HG02970 (cell line): ENCODE measurements around the gene TREM1.
"Not testable (repeated sequence)": the region's sequence is repeated elsewhere in the genome, so short reads cannot be mapped to it uniquely, and the experiment has no call there.

Experiments used
- ATAC-seq: cut with Tn5 transposase; IDR thresholded peaks from one replicate; pipeline ENCODE4 v1.9.1; 2021; ENCODE audit warnings: mild to moderate bottlenecking, moderate library complexity, moderate number of reproducible peaks; ENCODE audit not compliant: unreplicated experiment, low FRiP score

The TREM1 gene

GRCh38 chr6:41298785-41299502 lies 12.5 kb upstream of the TREM1 start:
- no peak for ATAC-seq

- ATAC-seq = not testable (repeated sequence)
These were observed 10.8 kb upstream of the TREM1 start for GRCh38 chr6:41297248-41297647.

DNA sequence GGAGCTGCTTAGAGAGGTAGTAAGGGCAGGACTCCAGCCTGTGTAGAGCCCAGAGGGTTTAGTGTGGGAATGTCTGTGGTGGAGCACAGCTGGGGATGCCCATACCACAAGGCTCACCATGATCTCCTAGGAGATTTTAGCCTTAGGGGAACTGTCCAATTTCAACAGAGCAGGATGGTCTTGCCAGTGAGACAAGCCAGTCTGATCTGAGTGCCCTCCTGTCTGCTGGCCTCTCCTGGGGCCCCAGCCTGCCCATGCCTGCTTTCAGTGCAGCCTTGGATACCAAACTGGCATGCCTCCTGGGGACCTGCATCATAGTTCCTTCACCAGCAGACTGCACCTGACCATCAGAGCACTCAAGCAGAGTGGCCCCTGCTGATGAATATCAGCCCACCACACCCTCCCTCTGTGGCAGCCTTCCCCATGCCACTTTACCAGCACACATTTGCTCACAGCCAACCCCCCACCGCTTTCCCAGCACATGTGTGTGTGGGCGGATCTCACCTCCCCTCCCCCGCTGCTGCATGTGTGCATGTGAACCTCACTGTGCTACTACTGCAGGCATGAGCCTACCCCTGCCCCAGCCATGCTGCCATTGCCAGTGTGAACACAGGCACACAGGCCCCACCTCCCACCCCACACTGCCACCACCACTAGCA lies 7.9 kb upstream of the TREM1 start:
- no peak for ATAC-seq

DNA sequence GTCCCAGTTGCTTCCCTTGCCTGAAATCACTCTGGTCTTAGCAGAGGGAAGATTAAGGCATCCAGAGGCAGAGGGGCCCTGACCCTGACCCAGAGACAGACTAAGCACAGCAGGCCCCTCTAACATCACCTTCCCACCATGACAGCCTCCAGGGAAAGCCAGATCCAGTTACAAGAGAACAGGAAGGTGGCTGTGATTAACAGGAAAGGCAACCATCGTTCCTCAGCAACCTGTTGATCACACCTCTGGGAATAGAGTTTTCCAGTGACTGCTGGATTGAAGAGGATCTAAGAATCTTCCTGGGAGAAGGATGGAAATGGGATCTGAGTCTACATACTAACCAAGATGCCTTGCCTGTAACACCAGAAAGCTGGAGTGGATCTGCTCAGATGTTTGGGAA lies 5.2 kb upstream of the TREM1 start:
- no peak for ATAC-seq

DNA sequence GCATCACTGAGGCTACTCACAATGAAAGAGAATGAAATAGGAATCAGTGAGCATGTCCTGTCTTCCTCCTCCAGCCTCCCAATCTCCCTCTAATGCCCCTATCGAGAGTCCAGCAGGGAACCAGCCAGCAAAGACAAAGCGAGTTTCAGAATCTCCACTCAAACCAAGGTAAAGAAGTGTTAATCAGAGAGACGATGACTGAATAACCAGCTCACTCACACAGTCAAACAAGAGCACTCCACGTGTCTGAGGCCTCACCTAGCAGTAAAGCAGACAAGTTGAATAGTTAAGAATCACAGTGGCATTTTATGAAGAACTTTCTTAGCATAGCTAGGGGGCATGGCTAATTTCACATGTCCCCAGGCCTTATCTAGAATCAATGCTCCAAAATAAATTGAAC lies 3.3 kb upstream of the TREM1 start:
- no peak for ATAC-seq

DNA sequence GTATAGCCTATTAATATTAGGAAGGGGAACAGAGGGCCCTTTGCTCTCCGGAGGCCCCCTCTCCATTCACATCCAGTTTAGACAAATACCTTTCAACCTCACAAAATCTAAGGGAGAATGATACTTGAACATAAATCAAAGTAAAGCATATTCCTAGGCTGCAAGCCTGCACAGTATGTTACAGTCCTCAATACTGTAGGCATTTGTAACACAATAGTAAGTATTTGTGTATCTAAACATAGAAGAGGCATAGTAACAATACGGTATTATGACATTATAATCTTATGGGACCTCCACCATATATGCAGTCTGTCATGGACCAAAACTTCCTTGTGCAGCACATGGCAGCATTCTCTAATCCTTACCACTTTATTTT lies 2.3 kb upstream of the TREM1 start:
- ATAC-seq = no peak

- ATAC-seq = no peak
These were observed 1.7 kb upstream of the TREM1 start for GRCh38 chr6:41288030-41288753.

DNA sequence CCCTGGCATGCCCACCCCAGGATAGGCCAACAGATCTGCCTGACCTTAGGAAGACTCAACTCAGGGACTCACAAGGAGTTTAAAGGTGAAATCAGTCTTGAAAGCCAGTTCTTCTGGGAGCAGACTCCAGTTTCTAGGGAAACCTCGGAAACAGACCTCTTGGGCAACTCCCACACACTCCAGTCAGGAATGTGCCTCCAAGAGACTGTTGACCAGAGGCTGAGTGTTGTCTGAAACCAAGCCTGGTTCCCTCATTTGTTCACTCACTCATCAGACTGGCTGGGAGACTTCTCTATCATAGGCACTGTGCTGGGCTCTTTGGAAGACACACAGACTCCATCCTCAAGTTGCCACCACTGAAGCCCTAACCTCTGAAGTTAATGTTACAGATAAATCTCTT lies 1.8 kb downstream of the TREM1 start:
- ATAC-seq = no peak

DNA sequence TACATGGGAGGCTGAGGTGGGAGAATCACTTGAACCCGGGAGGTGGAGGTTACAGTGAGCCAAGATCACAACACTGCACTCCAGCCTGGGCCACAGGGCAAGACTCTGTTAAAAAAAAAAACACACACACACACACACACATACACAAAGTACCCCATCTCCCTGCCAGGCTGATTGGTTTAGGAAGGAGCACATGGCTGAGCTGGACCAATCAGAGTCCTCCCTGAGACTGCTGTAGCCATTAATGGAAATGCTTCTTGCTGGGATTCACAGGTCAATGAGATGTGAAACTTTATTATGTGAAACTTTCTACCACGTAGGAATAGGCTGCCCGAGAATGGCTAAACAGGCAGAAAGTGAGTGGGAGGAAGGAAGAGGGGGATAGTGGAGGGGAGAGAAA lies 2.9 kb downstream of the TREM1 start:
- ATAC-seq = no peak

GRCh38 chr6:41280381-41281057 lies 6.0 kb downstream of the TREM1 start:
- no peak for ATAC-seq

GRCh38 chr6:41278699-41279405 lies 7.6 kb downstream of the TREM1 start:
- ATAC-seq = no peak

DNA sequence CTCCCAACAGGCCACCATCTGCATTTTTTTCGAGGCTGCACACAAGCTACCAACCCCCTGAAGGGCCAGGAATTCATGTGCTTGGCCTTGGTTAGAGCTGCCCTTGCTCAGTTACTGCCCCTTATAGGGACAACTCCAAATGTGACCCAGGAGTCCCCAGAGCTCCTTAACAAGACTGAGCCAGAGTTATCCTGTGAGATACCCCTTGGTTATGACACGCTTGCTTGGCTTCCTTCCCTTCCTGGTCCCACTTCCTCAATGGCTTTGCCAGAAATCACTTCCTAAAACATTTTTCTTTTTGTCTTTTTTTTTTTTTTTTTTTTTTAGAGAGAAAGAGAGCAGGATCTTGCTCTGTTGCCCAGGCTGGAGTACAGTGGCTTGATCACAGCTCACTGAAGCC lies 8.9 kb downstream of the TREM1 start:
- no peak for ATAC-seq

DNA sequence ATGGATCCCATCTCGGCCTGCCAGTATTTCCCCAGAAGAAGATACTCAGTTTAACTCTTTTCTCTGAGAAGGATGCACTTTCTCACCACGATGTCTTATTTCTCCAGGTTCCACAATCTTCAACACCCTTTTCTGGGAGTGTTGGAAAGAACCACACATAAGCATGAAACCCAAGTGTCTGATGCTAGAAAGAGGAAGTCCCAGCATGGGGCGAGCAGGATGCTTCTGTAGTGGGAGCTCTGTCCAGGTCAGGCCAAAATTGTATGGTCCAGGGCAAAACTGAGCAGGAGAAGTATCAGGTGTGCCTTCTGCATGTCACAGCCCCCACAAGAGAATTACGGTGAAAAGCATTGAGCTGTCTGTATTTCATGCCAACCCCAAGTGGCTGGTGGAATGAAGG lies 11.0 kb downstream of the TREM1 start:
- ATAC-seq = no peak

- ATAC-seq = no peak
These were observed 12.2 kb downstream of the TREM1 start for GRCh38 chr6:41274256-41274655.

- no peak for ATAC-seq
These were observed 12.8 kb downstream of the TREM1 start for GRCh38 chr6:41273714-41274113.

- ATAC-seq = no peak
These were observed 13.8 kb downstream of the TREM1 start for GRCh38 chr6:41272591-41273240.

DNA sequence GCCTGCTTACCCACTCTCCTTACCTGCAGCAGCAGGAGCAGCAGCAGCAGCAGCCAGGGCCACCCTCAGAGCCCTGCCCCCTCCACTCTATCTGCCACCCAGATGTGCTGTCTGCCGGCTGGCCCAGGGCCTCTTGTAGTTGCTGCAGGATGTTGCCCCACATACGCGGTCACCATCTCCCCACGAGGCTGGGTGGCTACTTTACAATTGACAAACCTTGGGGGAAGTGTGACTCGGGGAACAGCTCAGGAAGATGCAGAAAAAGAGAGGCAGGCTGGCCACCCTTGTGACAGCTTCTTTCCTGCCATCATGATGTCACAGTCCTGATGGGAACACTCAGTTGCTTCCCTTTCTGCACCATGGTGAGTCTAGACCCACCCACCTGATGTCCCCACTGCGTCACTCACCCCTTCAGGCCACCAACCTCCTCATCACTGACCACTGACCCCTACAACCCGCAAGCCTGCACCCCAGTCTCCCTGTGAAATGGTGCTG lies 14.5 kb downstream of the TREM1 start:
- ATAC-seq = no peak

GRCh38 chr6:41269716-41270115 lies 16.8 kb downstream of the TREM1 start:
- no peak for ATAC-seq

- ATAC-seq = no peak
These were observed 17.3 kb downstream of the TREM1 start for GRCh38 chr6:41269166-41269565.

DNA sequence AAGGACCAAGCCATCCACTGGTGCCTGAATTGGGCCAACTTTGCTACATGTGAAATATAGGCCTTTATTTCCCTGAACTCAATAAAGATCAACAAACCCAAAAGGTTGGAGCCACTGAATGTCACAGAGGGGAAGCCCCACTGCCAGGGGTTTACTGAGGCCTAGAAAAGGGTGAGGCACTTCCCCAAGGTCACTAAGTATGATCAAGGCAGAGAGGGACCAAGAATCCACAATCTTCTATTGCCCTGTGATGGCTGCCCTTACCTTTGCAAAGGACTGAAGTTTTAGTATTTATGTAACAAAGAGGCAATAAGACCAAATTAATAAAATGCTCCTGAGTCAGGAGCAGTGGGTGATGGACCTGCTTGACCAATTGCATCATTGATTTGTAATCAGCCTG lies 18.0 kb downstream of the TREM1 start:
- ATAC-seq = no peak
